NB4 (cell line): Measurements from ENCODE around the gene HSP90AB1.
A peak's percentile ranks its signal among the peaks of the same experiment; 100 is the strongest.

Source experiments
- DNase-seq: peaks from one replicate; pipeline ENCODE4 v3.0.0; 2010; ENCODE audit warnings: low read depth
- H3K4me3 ChIP-seq: one replicate; pipeline ENCODE4 v1.5.1; 2011; ENCODE audit warnings: mild to moderate bottlenecking, low read depth, low read length, moderate library complexity
- CTCF ChIP-seq: IDR thresholded peaks from one replicate; pipeline ENCODE4 v1.5.1; 2012; ENCODE audit warnings: low read depth, low read length
- MAX ChIP-seq: IDR thresholded peaks from 2 replicates; pipeline ENCODE4 v1.6.1; 2011; ENCODE audit warnings: low read depth, low read length
- MYC ChIP-seq: IDR thresholded peaks from 2 replicates; pipeline ENCODE4 v1.6.1; 2011; ENCODE audit warnings: low read depth, low read length
- POLR2A ChIP-seq: IDR thresholded peaks from 2 replicates; pipeline ENCODE4 v1.6.1; 2011; ENCODE audit warnings: mild to moderate bottlenecking; ENCODE audit not compliant: insufficient read length; ENCODE audit errors: extremely low read depth

Gene HSP90AB1

GRCh38 chr6:44246663-44247337, at the start of gene HSP90AB1:
Gene HSP90AB1, plus strand, starts transcription at chr6:44247101. Its CDS starts 1,529 bp downstream, at chr6:44248630.
- DNase-seq, result peak; percentile 98
- peak within 1 kb of the TSS; percentile 99 for H3K4me3 ChIP-seq
- TF ChIP-seq MAX (peak; percentile 76), MYC (peak; percentile 81), POLR2A (peak; percentile 99), CTCF (no peak)

GRCh38 chr6:44198684-44199083, 48.2 kb upstream of the HSP90AB1 start:
- no peak for DNase-seq
- TF ChIP-seq MAX (no peak), POLR2A (no peak), MYC (no peak), CTCF (no peak)
- H3K4me3 ChIP-seq, result no peak overlapping the region

- no peak overlapping the region for H3K4me3 ChIP-seq
- no peak for DNase-seq
- TF ChIP-seq POLR2A, result no peak
- no peak for TF ChIP-seq CTCF
- no peak for TF ChIP-seq MYC
- TF ChIP-seq MAX, result no peak
These were observed 47.0 kb upstream of the HSP90AB1 start for GRCh38 chr6:44199883-44200282.

- TF ChIP-seq MYC, result no peak
- TF ChIP-seq MAX, result no peak
- TF ChIP-seq CTCF, result no peak
These were observed 45.7 kb upstream of the HSP90AB1 start for GRCh38 chr6:44201200-44201599.

GRCh38 chr6:44201638-44202303, 45.1 kb upstream of the HSP90AB1 start:
- DNase-seq, result no peak
- TF ChIP-seq MYC (no peak), CTCF (no peak), MAX (no peak), POLR2A (no peak)
- H3K4me3 ChIP-seq, result no peak overlapping the region

More at GRCh38 chr6:44201200-44201599, 45.7 kb upstream of the HSP90AB1 start:
- H3K4me3 ChIP-seq, result no peak overlapping the region
- DNase-seq, result no peak
